ENCODE results near the gene RNASEL. TPM values are rescaled to one million over a fixed set of nuclear protein-coding genes. Genes with fewer than 3 reads are reported as not detected.

Gene RNASEL
- polyA plus RNA-seq, 1 of the 3 experiments (the other 2 are of a cell fraction) = not detected

DNA sequence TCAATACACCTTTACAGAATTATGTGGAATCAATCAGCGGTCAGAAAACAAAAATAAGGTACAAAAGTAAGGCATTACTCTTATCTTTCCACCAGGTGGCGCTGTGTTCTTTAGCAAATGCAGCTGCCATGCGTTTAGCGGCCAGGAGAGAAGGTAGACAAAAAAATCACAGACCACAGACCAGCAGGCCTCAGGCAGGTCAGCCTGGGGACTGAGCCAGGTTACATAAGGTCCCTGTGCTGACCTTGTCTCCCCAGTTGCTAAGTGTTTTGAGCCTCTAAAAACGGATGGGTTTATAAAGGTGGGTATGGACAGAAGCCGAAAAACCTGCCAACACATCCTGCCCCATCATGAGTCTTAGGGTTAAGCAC is 12.3 kb upstream of the RNASEL start (continued):
- TF ChIP-seq, protein P1, sequence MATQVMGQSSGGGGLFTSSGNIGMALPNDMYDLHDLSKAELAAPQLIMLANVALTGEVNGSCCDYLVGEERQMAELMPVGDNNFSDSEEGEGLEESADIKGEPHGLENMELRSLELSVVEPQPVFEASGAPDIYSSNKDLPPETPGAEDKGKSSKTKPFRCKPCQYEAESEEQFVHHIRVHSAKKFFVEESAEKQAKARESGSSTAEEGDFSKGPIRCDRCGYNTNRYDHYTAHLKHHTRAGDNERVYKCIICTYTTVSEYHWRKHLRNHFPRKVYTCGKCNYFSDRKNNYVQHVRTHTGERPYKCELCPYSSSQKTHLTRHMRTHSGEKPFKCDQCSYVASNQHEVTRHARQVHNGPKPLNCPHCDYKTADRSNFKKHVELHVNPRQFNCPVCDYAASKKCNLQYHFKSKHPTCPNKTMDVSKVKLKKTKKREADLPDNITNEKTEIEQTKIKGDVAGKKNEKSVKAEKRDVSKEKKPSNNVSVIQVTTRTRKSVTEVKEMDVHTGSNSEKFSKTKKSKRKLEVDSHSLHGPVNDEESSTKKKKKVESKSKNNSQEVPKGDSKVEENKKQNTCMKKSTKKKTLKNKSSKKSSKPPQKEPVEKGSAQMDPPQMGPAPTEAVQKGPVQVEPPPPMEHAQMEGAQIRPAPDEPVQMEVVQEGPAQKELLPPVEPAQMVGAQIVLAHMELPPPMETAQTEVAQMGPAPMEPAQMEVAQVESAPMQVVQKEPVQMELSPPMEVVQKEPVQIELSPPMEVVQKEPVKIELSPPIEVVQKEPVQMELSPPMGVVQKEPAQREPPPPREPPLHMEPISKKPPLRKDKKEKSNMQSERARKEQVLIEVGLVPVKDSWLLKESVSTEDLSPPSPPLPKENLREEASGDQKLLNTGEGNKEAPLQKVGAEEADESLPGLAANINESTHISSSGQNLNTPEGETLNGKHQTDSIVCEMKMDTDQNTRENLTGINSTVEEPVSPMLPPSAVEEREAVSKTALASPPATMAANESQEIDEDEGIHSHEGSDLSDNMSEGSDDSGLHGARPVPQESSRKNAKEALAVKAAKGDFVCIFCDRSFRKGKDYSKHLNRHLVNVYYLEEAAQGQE (IDR thresholded peaks at IDR 0.05; ENCODE audit: low read depth, low read length) = no peak
- TF ChIP-seq FOSL2 (IDR thresholded peaks at IDR 0.05; ENCODE audit: borderline replicate concordance, low read depth) (no peak), TCF12 (IDR thresholded peaks at IDR 0.05) (no peak), FOXM1 (IDR thresholded peaks at IDR 0.05; ENCODE audit: low read depth) (no peak), MXI1 (IDR thresholded peaks at IDR 0.05; ENCODE audit: low read depth, low read length) (peak; percentile 72; the same call in 1 of the 2 replicates), SIN3A (IDR thresholded peaks at IDR 0.05; ENCODE audit: borderline replicate concordance, low read depth, low read length) (no peak), TAF1 (IDR thresholded peaks at IDR 0.05; ENCODE audit: borderline replicate concordance, low read depth, low read length) (no peak), TEAD4 (IDR thresholded peaks at IDR 0.05; ENCODE audit: borderline replicate concordance, insufficient read depth) (no peak), FOXJ3 (CRISPR knock-in tag; IDR thresholded peaks at IDR 0.05) (no peak), EP300 (IDR thresholded peaks at IDR 0.05; ENCODE audit: borderline replicate concordance in 1 of 2, low read depth in 1 of 2, low read length in 1 of 2) (peak in 1 of 2 experiments; percentile 51; a peak in 2 of 4 replicates), MEF2A (IDR thresholded peaks at IDR 0.05; ENCODE audit: borderline replicate concordance, low read depth) (no peak), RXRA (IDR thresholded peaks at IDR 0.05; ENCODE audit: borderline replicate concordance, low read depth) (no peak), GABPA (IDR thresholded peaks at IDR 0.05; ENCODE audit: low read depth) (no peak), YY1 (IDR thresholded peaks at IDR 0.05; ENCODE audit: low read depth) (no peak), SMC3 (IDR thresholded peaks at IDR 0.05; ENCODE audit: low read depth, low read length) (peak; percentile 98)
- TF ChIP-seq, protein P2, sequence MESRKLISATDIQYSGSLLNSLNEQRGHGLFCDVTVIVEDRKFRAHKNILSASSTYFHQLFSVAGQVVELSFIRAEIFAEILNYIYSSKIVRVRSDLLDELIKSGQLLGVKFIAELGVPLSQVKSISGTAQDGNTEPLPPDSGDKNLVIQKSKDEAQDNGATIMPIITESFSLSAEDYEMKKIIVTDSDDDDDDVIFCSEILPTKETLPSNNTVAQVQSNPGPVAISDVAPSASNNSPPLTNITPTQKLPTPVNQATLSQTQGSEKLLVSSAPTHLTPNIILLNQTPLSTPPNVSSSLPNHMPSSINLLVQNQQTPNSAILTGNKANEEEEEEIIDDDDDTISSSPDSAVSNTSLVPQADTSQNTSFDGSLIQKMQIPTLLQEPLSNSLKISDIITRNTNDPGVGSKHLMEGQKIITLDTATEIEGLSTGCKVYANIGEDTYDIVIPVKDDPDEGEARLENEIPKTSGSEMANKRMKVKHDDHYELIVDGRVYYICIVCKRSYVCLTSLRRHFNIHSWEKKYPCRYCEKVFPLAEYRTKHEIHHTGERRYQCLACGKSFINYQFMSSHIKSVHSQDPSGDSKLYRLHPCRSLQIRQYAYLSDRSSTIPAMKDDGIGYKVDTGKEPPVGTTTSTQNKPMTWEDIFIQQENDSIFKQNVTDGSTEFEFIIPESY (IDR thresholded peaks at IDR 0.05; ENCODE audit: borderline replicate concordance, low read depth) = no peak
- TF ChIP-seq, protein P3, sequence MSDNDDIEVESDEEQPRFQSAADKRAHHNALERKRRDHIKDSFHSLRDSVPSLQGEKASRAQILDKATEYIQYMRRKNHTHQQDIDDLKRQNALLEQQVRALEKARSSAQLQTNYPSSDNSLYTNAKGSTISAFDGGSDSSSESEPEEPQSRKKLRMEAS (IDR thresholded peaks at IDR 0.05; ENCODE audit: low read depth) = peak; percentile 50; the same call in 1 of the 2 replicates
- TF ChIP-seq, protein P4, sequence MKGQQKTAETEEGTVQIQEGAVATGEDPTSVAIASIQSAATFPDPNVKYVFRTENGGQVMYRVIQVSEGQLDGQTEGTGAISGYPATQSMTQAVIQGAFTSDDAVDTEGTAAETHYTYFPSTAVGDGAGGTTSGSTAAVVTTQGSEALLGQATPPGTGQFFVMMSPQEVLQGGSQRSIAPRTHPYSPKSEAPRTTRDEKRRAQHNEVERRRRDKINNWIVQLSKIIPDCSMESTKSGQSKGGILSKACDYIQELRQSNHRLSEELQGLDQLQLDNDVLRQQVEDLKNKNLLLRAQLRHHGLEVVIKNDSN (IDR thresholded peaks at IDR 0.05; ENCODE audit: borderline replicate concordance, low read depth) = no peak
